PC-3 (cell line): ENCODE data around the gene VWA5A.

Source experiments
- CTCF ChIP-seq: fragments of 300-600 bp; sonication (generic); conservative IDR thresholded peaks from 2 replicates; pipeline ENCODE4 v1.5.1; 2017; ENCODE audit warnings: antibody characterized with exemption, low read depth, mild to moderate bottlenecking, low read length
- EZH2 ChIP-seq: fragments of 300-600 bp; sonication (generic); IDR thresholded peaks from one replicate; pipeline ENCODE4 v1.6.1; 2017; ENCODE audit warnings: antibody characterized with exemption, mild to moderate bottlenecking, low read length; ENCODE audit not compliant: unreplicated experiment
- EZH2phosphoT487 ChIP-seq: fragments of 300-600 bp; sonication (generic); IDR thresholded peaks from 2 replicates; pipeline ENCODE4 v1.6.1; 2018; ENCODE audit warnings: mild to moderate bottlenecking, antibody characterized with exemption, low read length, borderline replicate concordance

- TF ChIP-seq CTCF = no peak
- no peak for TF ChIP-seq EZH2
- TF ChIP-seq EZH2phosphoT487 = no peak
These were observed 5.0 kb upstream of the VWA5A start for GRCh38 chr11:124110201-124110600.
